H9 (cell line): ENCODE results near the gene GATA2. TPM values are rescaled to one million over a fixed set of nuclear protein-coding genes. Genes with fewer than 3 reads are reported as not detected.

Source experiments
- DNase-seq: peaks from one replicate; pipeline ENCODE4 v3.0.0-alpha.2; 2017
- H2AFZ ChIP-seq: one replicate; pipeline ENCODE4 v1.6.1; 2013; ENCODE audit warnings: mild to moderate bottlenecking, low read length, control low read depth, moderate library complexity
- H2AK5ac ChIP-seq: 2 replicates; pipeline ENCODE4 v1.6.1; 2013; ENCODE audit warnings: low read length, control low read depth, mixed read lengths; ENCODE audit not compliant: insufficient read length
- H2BK120ac ChIP-seq: one replicate; pipeline ENCODE4 v1.6.1; 2013; ENCODE audit warnings: low read depth, mild to moderate bottlenecking, low read length, control low read depth, inconsistent platforms; ENCODE audit not compliant: poor library complexity, severe bottlenecking
- H2BK12ac ChIP-seq: 2 replicates; pipeline ENCODE4 v1.6.1; 2013; ENCODE audit warnings: low read length, control low read depth, mixed read lengths, low read depth; ENCODE audit not compliant: insufficient read length
- H2BK15ac ChIP-seq: 2 replicates; pipeline ENCODE4 v1.6.1; 2013; ENCODE audit warnings: low read depth, low read length, control low read depth
- H2BK20ac ChIP-seq: one replicate; pipeline ENCODE4 v1.6.1; 2013; ENCODE audit warnings: low read depth, mild to moderate bottlenecking, low read length, control low read depth, inconsistent platforms; ENCODE audit not compliant: poor library complexity, severe bottlenecking
- H2BK5ac ChIP-seq: 2 replicates; pipeline ENCODE4 v1.6.1; 2013; ENCODE audit warnings: low read length, control low read depth, mixed read lengths; ENCODE audit not compliant: insufficient read length
- H3K14ac ChIP-seq: 2 replicates; pipeline ENCODE4 v1.6.1; 2013; ENCODE audit warnings: low read length, control low read depth; ENCODE audit not compliant: insufficient read depth
- H3K18ac ChIP-seq: 2 replicates; pipeline ENCODE4 v1.6.1; 2013; ENCODE audit warnings: low read depth, mild to moderate bottlenecking, mixed read lengths, low read length, control low read depth; ENCODE audit not compliant: insufficient read length
- H3K23ac ChIP-seq: 2 replicates; pipeline ENCODE4 v1.6.1; 2013; ENCODE audit warnings: low read length, control low read depth, mixed read lengths, low read depth; ENCODE audit not compliant: insufficient read length
- H3K23me2 ChIP-seq: 2 replicates; pipeline ENCODE4 v1.6.1; 2013; ENCODE audit warnings: low read depth, mild to moderate bottlenecking, mixed read lengths, low read length, control low read depth; ENCODE audit not compliant: insufficient read length, poor library complexity, severe bottlenecking
- H3K27ac ChIP-seq: 2 replicates; pipeline ENCODE4 v1.5.1; 2013; ENCODE audit warnings: low read length, control low read depth, mixed read lengths, low read depth; ENCODE audit not compliant: insufficient read length
- H3K27me3 ChIP-seq: 2 replicates; pipeline ENCODE4 v1.6.1; 2013; ENCODE audit warnings: low read length, control low read depth, inconsistent platforms; ENCODE audit not compliant: insufficient read depth
- H3K4ac ChIP-seq: 2 replicates; pipeline ENCODE4 v1.6.1; 2013; ENCODE audit warnings: low read depth, mild to moderate bottlenecking, control low read depth, inconsistent platforms, low read length, moderate library complexity
- H3K4me1 ChIP-seq: 2 replicates; pipeline ENCODE4 v1.6.1; 2013; ENCODE audit warnings: low read length, control low read depth, inconsistent platforms; ENCODE audit not compliant: insufficient read depth
- H3K4me2 ChIP-seq: 2 replicates; pipeline ENCODE4 v1.6.1; 2013; ENCODE audit warnings: low read length, control low read depth, mixed read lengths; ENCODE audit not compliant: insufficient read length, insufficient read depth
- H3K56ac ChIP-seq: 2 replicates; pipeline ENCODE4 v1.6.1; 2013; ENCODE audit warnings: low read depth, mild to moderate bottlenecking, mixed read lengths, low read length, control low read depth; ENCODE audit not compliant: insufficient read length
- H3K79me1 ChIP-seq: 2 replicates; pipeline ENCODE4 v1.6.1; 2013; ENCODE audit warnings: low read depth, mild to moderate bottlenecking, moderate library complexity, low read length, control low read depth, inconsistent platforms; ENCODE audit not compliant: insufficient read depth, poor library complexity, severe bottlenecking
- H3K79me2 ChIP-seq: 2 replicates; pipeline ENCODE4 v1.6.1; 2013; ENCODE audit warnings: low read length, control low read depth, inconsistent platforms; ENCODE audit not compliant: insufficient read depth
- H3K9ac ChIP-seq: 2 replicates; pipeline ENCODE4 v1.6.1; 2013; ENCODE audit warnings: low read length, control low read depth, mixed read lengths; ENCODE audit not compliant: insufficient read length; ENCODE audit errors: extremely low read depth
- H3K9me3 ChIP-seq: one replicate; pipeline ENCODE4 v1.6.1; 2013; ENCODE audit warnings: low read depth, low read length, inconsistent platforms; ENCODE audit not compliant: control insufficient read depth
- H3T11ph ChIP-seq: one replicate; pipeline ENCODE4 v1.6.1; 2013; ENCODE audit warnings: mild to moderate bottlenecking, low read length, control low read depth, inconsistent platforms
- H4K20me1 ChIP-seq: one replicate; pipeline ENCODE4 v1.6.1; 2013; ENCODE audit not compliant: control insufficient read depth, insufficient read length, insufficient read depth
- H4K5ac ChIP-seq: 2 replicates; pipeline ENCODE4 v1.6.1; 2013; ENCODE audit warnings: low read depth, mild to moderate bottlenecking, mixed read lengths, low read length, control low read depth; ENCODE audit not compliant: insufficient read length
- H4K8ac ChIP-seq: replicated peaks from 2 replicates; pipeline ENCODE4 v1.6.1; 2013; ENCODE audit warnings: low read length, control low read depth, mixed read lengths, low read depth; ENCODE audit not compliant: insufficient read length
- H4K91ac ChIP-seq: 2 replicates; pipeline ENCODE4 v1.6.1; 2013; ENCODE audit warnings: low read depth, mild to moderate bottlenecking, moderate library complexity, mixed read lengths, low read length, control low read depth; ENCODE audit not compliant: insufficient read length
- H3K27ac Mint-ChIP-seq, 3 experiments: 2 replicates in 2 of 3; 3 replicates in 1 of 3; pipeline ENCODE4 v1.8.0; 2020 to 2021; ENCODE audit warnings: mixed read lengths in 3 of 3, mild to moderate bottlenecking in 1 of 3, moderate library complexity in 1 of 3
- H3K27me3 Mint-ChIP-seq: 2 replicates; pipeline ENCODE4 v1.8.0; 2021; ENCODE audit warnings: low read depth, mild to moderate bottlenecking, moderate library complexity, mixed read lengths
- H3K36me3 Mint-ChIP-seq, 3 experiments: 2 replicates in 2 of 3; 3 replicates in 1 of 3; pipeline ENCODE4 v1.8.0; 2020 to 2021; ENCODE audit warnings: low read depth in 3 of 3, mixed read lengths in 3 of 3; ENCODE audit not compliant: insufficient read depth in 1 of 3
- H3K4me1 Mint-ChIP-seq, 2 experiments: 2 replicates each; pipeline ENCODE4 v1.8.0; 2020; ENCODE audit warnings: mixed read lengths in 2 of 2
- H3K4me3 Mint-ChIP-seq, 2 experiments: 2 replicates in 1 of 2; 3 replicates in 1 of 2; pipeline ENCODE4 v1.8.0; 2020 to 2021; ENCODE audit warnings: mild to moderate bottlenecking in 2 of 2, mixed read lengths in 2 of 2, moderate library complexity in 1 of 2
- H3K9me3 Mint-ChIP-seq, 2 experiments: 2 replicates in 1 of 2; 3 replicates in 1 of 2; pipeline ENCODE4 v1.8.0; 2020; ENCODE audit warnings: mild to moderate bottlenecking in 2 of 2, mixed read lengths in 2 of 2, moderate library complexity in 1 of 2
- CTCF ChIP-seq: fragments of 200-600 bp; sonication (generic); conservative IDR thresholded peaks from 3 replicates; pipeline ENCODE4 v1.8.0; 2021; ENCODE audit warnings: antibody characterized with exemption, mild to moderate bottlenecking
- WGBS: extraction: QIAGEN DNeasy Blood & Tissue Kit; methylation state at CpG from one replicate; pipeline ENCODE4 v1.1.7; 2013; ENCODE audit warnings: missing lambda C conversion rate, low lambda C conversion rate, mixed read lengths; ENCODE audit not compliant: insufficient read length; ENCODE audit errors: extremely low coverage; 5-methylcytosine and 5-hydroxymethylcytosine counted together
- total RNA-seq: library from RNA; stranded (reverse); gene quantifications from 2 replicates; pipeline ENCODE4 v1.2.1, GENCODE V29; 2021

The GATA2 gene
- total RNA-seq, 1 experiment from 2014 or later: 1.9 TPM

- Histone ChIP-seq H3K4me2 (no peak overlapping the region), H2BK5ac (no peak overlapping the region), H3K23me2 (no peaks in the 10 kb centered on the region), H3K79me2 (no peaks in the 10 kb centered on the region), H2AK5ac (no peak overlapping the region), H4K91ac (no peak overlapping the region), H3K27ac (no peak overlapping the region), H3K9ac (no peak overlapping the region), H3K18ac (no peak overlapping the region), H3K14ac (no peak overlapping the region), H2AFZ (no peak overlapping the region), H3K9me3 (no peaks in the 10 kb centered on the region), H2BK15ac (no peak overlapping the region), H3K56ac (no peak overlapping the region), H3T11ph (no peak overlapping the region), H4K5ac (no peak overlapping the region), H3K4me1 (no peaks in the 10 kb centered on the region), H3K4ac (no peak overlapping the region), H3K23ac (no peak overlapping the region), H2BK120ac (no peak overlapping the region), H3K79me1 (no peaks in the 10 kb centered on the region), H3K27me3 (no peaks in the 10 kb centered on the region), H2BK20ac (no peak overlapping the region), H2BK12ac (no peak overlapping the region), H4K20me1 (peaks cover 2% of the 10 kb centered on the region), H4K8ac (no peak overlapping the region)
- H3K27me3 Mint-ChIP-seq: peaks cover 78% of the 10 kb centered on the region
- no peak overlapping the region for H3K27ac Mint-ChIP-seq
- H3K36me3 Mint-ChIP-seq: no peaks in the 10 kb centered on the region; a peak in 1 of 7 replicates
- DNase-seq: no peak
- TF ChIP-seq CTCF: no peak
- H3K9me3 Mint-ChIP-seq: peaks cover 5 to 12% of the 10 kb centered on the region in 2 experiments
- peaks cover 11 to 14% of the 10 kb centered on the region in 2 experiments for H3K4me1 Mint-ChIP-seq
- H3K4me3 Mint-ChIP-seq: no peak overlapping the region
- WGBS: no CpG with 5 or more reads among the region's 3 CpGs
Measured at GRCh38 chr3:128443771-128444170, 49.2 kb downstream of the GATA2 start.
